Liver (tissue), 9 donors: ENCODE measurements around the gene TTLL3. TPM values are rescaled to one million over a fixed set of nuclear protein-coding genes. Genes with fewer than 3 reads are reported as not detected.

ENCODE experiments used
- DNase-seq: peaks from one replicate; pipeline ENCODE4 v3.0.0-alpha.2; 2017; ENCODE audit warnings: low spot score
- H3K27ac ChIP-seq, 2 donors: one replicate each; pipeline ENCODE4 v1.7.0; 2013; ENCODE audit warnings: inconsistent platforms in 2 of 2, low read length in 2 of 2, control low read depth in 1 of 2, low read depth in 1 of 2, mild to moderate bottlenecking in 1 of 2
- H3K27me3 ChIP-seq, 4 donors: one replicate each; pipeline versions ENCODE4 v1.6.1 to v1.7.0; 2013; ENCODE audit warnings: low read length in 3 of 4, inconsistent platforms in 1 of 4, mild to moderate bottlenecking in 1 of 4, moderate library complexity in 1 of 4; ENCODE audit not compliant: control insufficient read depth in 4 of 4, insufficient read depth in 4 of 4
- H3K36me3 ChIP-seq, 4 donors: one replicate each; pipeline versions ENCODE4 v1.6.1 to v1.7.0; 2013; ENCODE audit warnings: low read length in 3 of 4, mild to moderate bottlenecking in 3 of 4, low read depth in 1 of 4, moderate library complexity in 1 of 4; ENCODE audit not compliant: control insufficient read depth in 4 of 4, insufficient read depth in 3 of 4
- H3K4me1 ChIP-seq, 4 donors: one replicate each; pipeline versions ENCODE4 v1.6.1 to v1.7.0; 2013; ENCODE audit warnings: low read length in 3 of 4, mild to moderate bottlenecking in 3 of 4, moderate library complexity in 1 of 4; ENCODE audit not compliant: control insufficient read depth in 4 of 4, insufficient read depth in 4 of 4
- H3K4me3 ChIP-seq, 3 donors: one replicate each; pipeline versions ENCODE4 v1.6.1 to v1.7.0; 2013; ENCODE audit warnings: low read length in 3 of 3, control low read depth in 1 of 3, low read depth in 1 of 3, mild to moderate bottlenecking in 1 of 3
- H3K9ac ChIP-seq, 2 donors: one replicate each; pipeline ENCODE4 v1.7.0; 2013; ENCODE audit warnings: low read length in 2 of 2, mild to moderate bottlenecking in 2 of 2, moderate library complexity in 2 of 2, control low read depth in 1 of 2, low read depth in 1 of 2
- H3K9me3 ChIP-seq, 4 donors: one replicate each; pipeline versions ENCODE4 v1.6.1 to v1.7.0; 2013; ENCODE audit warnings: low read length in 3 of 4; ENCODE audit not compliant: control insufficient read depth in 4 of 4
- ATF3 ChIP-seq: IDR thresholded peaks from 2 replicates; pipeline ENCODE4 v1.6.1; 2016; ENCODE audit warnings: antibody characterized with exemption
- CTCF ChIP-seq: fragments of 150-350 bp; IDR thresholded peaks from 2 replicates; pipeline ENCODE4 v1.5.1; 2017; ENCODE audit warnings: improper control_type of control experiment, low read depth, low read length; ENCODE audit not compliant: missing input control
- EGR1 ChIP-seq, 2 donors: IDR thresholded peaks; 2 replicates each; pipeline ENCODE4 v1.6.1; 2016 to 2018; ENCODE audit warnings: antibody characterized with exemption in 2 of 2, low read depth in 2 of 2
- FOXA1 ChIP-seq: IDR thresholded peaks from 2 replicates; pipeline ENCODE4 v1.6.1; 2016; ENCODE audit warnings: antibody characterized with exemption
- FOXA2 ChIP-seq: IDR thresholded peaks from 2 replicates; pipeline ENCODE4 v1.6.1; 2016; ENCODE audit warnings: antibody characterized with exemption
- GABPA ChIP-seq, 2 donors: IDR thresholded peaks in 1 of 2; conservative IDR thresholded peaks in 1 of 2; 2 replicates each; pipeline ENCODE4 v1.6.1; 2016; ENCODE audit warnings: antibody characterized with exemption in 2 of 2, mild to moderate bottlenecking in 1 of 2, moderate library complexity in 1 of 2
- HNF4A ChIP-seq, 2 donors: conservative IDR thresholded peaks; 2 replicates each; pipeline ENCODE4 v1.6.1; 2016; ENCODE audit warnings: antibody characterized with exemption in 2 of 2, mild to moderate bottlenecking in 2 of 2
- HNF4G ChIP-seq: IDR thresholded peaks from 2 replicates; pipeline ENCODE4 v1.6.1; 2016; ENCODE audit warnings: antibody characterized with exemption
- JUND ChIP-seq, 2 donors: IDR thresholded peaks; 2 replicates each; pipeline ENCODE4 v1.6.1; 2016; ENCODE audit warnings: antibody characterized with exemption in 2 of 2
- MAX ChIP-seq: IDR thresholded peaks from 2 replicates; pipeline ENCODE4 v1.6.1; 2016; ENCODE audit warnings: antibody characterized with exemption
- NR2F2 ChIP-seq: IDR thresholded peaks from 2 replicates; pipeline ENCODE4 v1.6.1; 2016; ENCODE audit warnings: antibody characterized with exemption
- RAD21 ChIP-seq, 2 donors: IDR thresholded peaks; 2 replicates each; pipeline ENCODE4 v1.6.1; 2016; ENCODE audit warnings: antibody characterized with exemption in 2 of 2, mild to moderate bottlenecking in 2 of 2
- REST ChIP-seq: IDR thresholded peaks from 2 replicates; pipeline ENCODE4 v1.6.1; 2016; ENCODE audit warnings: antibody characterized with exemption, mild to moderate bottlenecking
- RXRA ChIP-seq, 2 donors: IDR thresholded peaks; 2 replicates each; pipeline ENCODE4 v1.6.1; 2017 to 2018; ENCODE audit warnings: antibody characterized with exemption in 2 of 2, mild to moderate bottlenecking in 1 of 2
- SP1 ChIP-seq: IDR thresholded peaks from 2 replicates; pipeline ENCODE4 v1.6.1; 2018; ENCODE audit warnings: antibody characterized with exemption, mild to moderate bottlenecking
- TAF1 ChIP-seq: conservative IDR thresholded peaks from 2 replicates; pipeline ENCODE4 v1.6.1; 2016; ENCODE audit warnings: antibody characterized with exemption, mild to moderate bottlenecking
- YY1 ChIP-seq: IDR thresholded peaks from 2 replicates; pipeline ENCODE4 v1.6.1; 2016; ENCODE audit warnings: antibody characterized with exemption, mild to moderate bottlenecking
- ZBTB33 ChIP-seq: IDR thresholded peaks from 2 replicates; pipeline ENCODE4 v1.6.1; 2016; ENCODE audit warnings: antibody characterized with exemption
- WGBS: extraction: QIAGEN DNeasy Blood & Tissue Kit; methylation state at CpG from one replicate; pipeline ENCODE4 v1.1.7; 2013; 5-methylcytosine and 5-hydroxymethylcytosine counted together
- polyA plus RNA-seq, 2 donors: library from polyadenylated mRNA; stranded (reverse) in 1 of 2; unstranded in 1 of 2; fragments of 200-250 nt in 1 of 2; fragments of >200 nt in 1 of 2; fragmentation: Nextera tagmentation in 1 of 2; extraction: Ambion mirVana in 1 of 2; gene quantifications; one replicate each; pipeline versions ENCODE4 v1.2.1 to v1.2.3, GENCODE V29; 2013 to 2015
- total RNA-seq, 2 donors: library from RNA; depleted of rRNA; stranded (reverse); fragments of >200 nt; gene quantifications; one replicate each; pipeline ENCODE4 v1.2.3, GENCODE V29; 2014
- donor health status: healthy.
- donor health status: healthy.
- donor health status: healthy.
- donor health status: healthy.
- donor health status: healthy.

TTLL3 gene
- total and polyA plus RNA-seq, 4 donors = 2.8 to 19.6 (median 6.5) TPM

- no peaks in the 10 kb centered on the region for H3K27me3 ChIP-seq
- no peak overlapping the region for H3K4me3 ChIP-seq
- no peak overlapping the region for H3K27ac ChIP-seq
- no peak for TF ChIP-seq RAD21 (IDR thresholded peaks at IDR 0.05)
- DNase-seq = no peak
- peaks cover 0 to 6% (median 2%) of the 10 kb centered on the region in 4 donors for H3K4me1 ChIP-seq
- H3K9ac ChIP-seq = no peak overlapping the region
- H3K36me3 ChIP-seq = no peaks in the 10 kb centered on the region
- WGBS = 95% methylated on average over 1 of the region's 1 CpG
- no peaks in the 10 kb centered on the region for H3K9me3 ChIP-seq
These were observed 71.4 kb downstream of the TTLL3 start for GRCh38 chr3:9881441-9881840.

GRCh38 chr3:9883706-9884554 is 73.9 kb downstream of the TTLL3 start:
- no peak for DNase-seq
- WGBS = 90% methylated on average over 7 of the region's 7 CpGs
- TF ChIP-seq HNF4A (conservative IDR thresholded peaks at IDR 0.05) (no peak), MAX (no peak), HNF4G (no peak), CTCF (no peak), EGR1 (IDR thresholded peaks at IDR 0.05; ENCODE audit: low read depth in 2 of 2) (no peak), GABPA (IDR thresholded peaks at IDR 0.05 in 1 of 2, conservative IDR thresholded peaks at IDR 0.05 in 1 of 2) (no peak), ZBTB33 (no peak), TAF1 (no peak), YY1 (no peak), SP1 (no peak), REST (no peak), FOXA1 (no peak), RXRA (IDR thresholded peaks at IDR 0.05) (no peak), JUND (IDR thresholded peaks at IDR 0.05) (no peak), ATF3 (no peak), RAD21 (IDR thresholded peaks at IDR 0.05) (no peak), NR2F2 (no peak), FOXA2 (no peak)
- peaks cover 0 to under 1% (median 0%) of the 10 kb centered on the region in 4 donors for H3K4me1 ChIP-seq
- H3K36me3 ChIP-seq = no peaks in the 10 kb centered on the region
- H3K9ac ChIP-seq = no peak overlapping the region
- no peaks in the 10 kb centered on the region for H3K9me3 ChIP-seq
- no peak overlapping the region for H3K4me3 ChIP-seq
- H3K27ac ChIP-seq = no peak overlapping the region
- no peaks in the 10 kb centered on the region for H3K27me3 ChIP-seq
